Trophoblast cell (in vitro differentiated cells and primary cell): ENCODE results near the gene MTA3.

Experiments
- DNase-seq, 2 donors: peaks; one replicate each; pipeline ENCODE4 v3.0.0-alpha.2; 2016
- H2AFZ ChIP-seq: 2 replicates; pipeline ENCODE4 v1.6.1; 2013; ENCODE audit warnings: low read length, moderate library complexity, mild to moderate bottlenecking; ENCODE audit not compliant: insufficient read depth, poor library complexity
- H2AK5ac ChIP-seq: 2 replicates; pipeline ENCODE4 v1.6.1; 2013; ENCODE audit warnings: mild to moderate bottlenecking, low read length
- H2BK120ac ChIP-seq: 2 replicates; pipeline ENCODE4 v1.6.1; 2013; ENCODE audit warnings: low read length, mild to moderate bottlenecking, moderate library complexity; ENCODE audit not compliant: insufficient read depth, poor library complexity
- H2BK12ac ChIP-seq: 2 replicates; pipeline ENCODE4 v1.6.1; 2013; ENCODE audit warnings: mild to moderate bottlenecking, low read length, moderate library complexity
- H2BK5ac ChIP-seq: 2 replicates; pipeline ENCODE4 v1.6.1; 2013; ENCODE audit warnings: low read length, low read depth, moderate library complexity, mild to moderate bottlenecking; ENCODE audit not compliant: poor library complexity
- H3K14ac ChIP-seq: 2 replicates; pipeline ENCODE4 v1.6.1; 2013; ENCODE audit warnings: mild to moderate bottlenecking, low read length
- H3K18ac ChIP-seq: 2 replicates; pipeline ENCODE4 v1.6.1; 2013; ENCODE audit warnings: mild to moderate bottlenecking, low read length
- H3K23ac ChIP-seq: 2 replicates; pipeline ENCODE4 v1.6.1; 2013; ENCODE audit warnings: low read length
- H3K27ac ChIP-seq: 2 replicates; pipeline ENCODE4 v1.5.1; 2013; ENCODE audit warnings: low read depth, mild to moderate bottlenecking, inconsistent platforms, low read length, moderate library complexity
- H3K27me3 ChIP-seq: 2 replicates; pipeline ENCODE4 v1.6.1; 2013; ENCODE audit warnings: inconsistent platforms, mild to moderate bottlenecking, low read length, moderate library complexity; ENCODE audit not compliant: insufficient read depth
- H3K36me3 ChIP-seq, 2 experiments: 1 replicate in 1 of 2; 2 replicates in 1 of 2; pipeline ENCODE4 v1.6.1; 2013; ENCODE audit warnings: low read length in 2 of 2, mild to moderate bottlenecking in 2 of 2, moderate library complexity in 1 of 2; ENCODE audit not compliant: insufficient read depth in 2 of 2, control insufficient read depth in 1 of 2
- H3K4ac ChIP-seq: 2 replicates; pipeline ENCODE4 v1.6.1; 2013; ENCODE audit warnings: low read depth, mild to moderate bottlenecking, low read length, moderate library complexity
- H3K4me1 ChIP-seq, 2 experiments: 1 replicate in 1 of 2; 2 replicates in 1 of 2; pipeline ENCODE4 v1.6.1; 2013; ENCODE audit warnings: low read length in 2 of 2, mild to moderate bottlenecking in 2 of 2, moderate library complexity in 1 of 2; ENCODE audit not compliant: insufficient read depth in 2 of 2, control insufficient read depth in 1 of 2
- H3K4me2 ChIP-seq: 2 replicates; pipeline ENCODE4 v1.6.1; 2013; ENCODE audit warnings: inconsistent platforms, mild to moderate bottlenecking, low read length, moderate library complexity
- H3K4me3 ChIP-seq: 2 replicates; pipeline ENCODE4 v1.5.1; 2013; ENCODE audit warnings: mild to moderate bottlenecking, low read depth, low read length, inconsistent platforms
- H3K79me1 ChIP-seq: one replicate; pipeline ENCODE4 v1.6.1; 2013; ENCODE audit warnings: low read length
- H3K79me2 ChIP-seq: 2 replicates; pipeline ENCODE4 v1.6.1; 2013; ENCODE audit warnings: low read length, mild to moderate bottlenecking; ENCODE audit not compliant: control insufficient read depth, insufficient read depth, poor library complexity
- H3K9ac ChIP-seq: 2 replicates; pipeline ENCODE4 v1.6.1; 2013; ENCODE audit warnings: mild to moderate bottlenecking, low read length
- H3K9me3 ChIP-seq: 2 replicates; pipeline ENCODE4 v1.6.1; 2013; ENCODE audit warnings: low read depth, mild to moderate bottlenecking, control low read depth, inconsistent platforms, low read length; ENCODE audit not compliant: insufficient read depth
- H4K12ac ChIP-seq: 2 replicates; pipeline ENCODE4 v1.6.1; 2013; ENCODE audit warnings: low read depth, mild to moderate bottlenecking, low read length, moderate library complexity
- H4K8ac ChIP-seq: 2 replicates; pipeline ENCODE4 v1.6.1; 2013; ENCODE audit warnings: low read depth, mild to moderate bottlenecking, low read length, moderate library complexity
- H4K91ac ChIP-seq: one replicate; pipeline ENCODE4 v1.6.1; 2013; ENCODE audit warnings: low read depth, mild to moderate bottlenecking, low read length, moderate library complexity
- WGBS: extraction: QIAGEN DNeasy Blood & Tissue Kit; methylation state at CpG from one replicate; pipeline ENCODE4 v1.1.7; 2013; ENCODE audit warnings: missing lambda C conversion rate; ENCODE audit not compliant: insufficient read length, insufficient coverage; ENCODE audit errors: extremely low coverage; 5-methylcytosine and 5-hydroxymethylcytosine counted together

The MTA3 gene

GRCh38 chr2:42756966-42757513, 188.6 kb downstream of the MTA3 start:
- Histone ChIP-seq H2BK120ac (no peak overlapping the region), H2BK5ac (no peak overlapping the region), H2AFZ (no peak overlapping the region), H3K4ac (no peak overlapping the region), H4K91ac (no peak overlapping the region), H3K27me3 (no peaks in the 10 kb centered on the region), H3K9me3 (no peaks in the 10 kb centered on the region), H3K4me1 (peaks cover 9 to 15% of the 10 kb centered on the region in 2 experiments), H4K12ac (peak overlapping the region; percentile 7), H3K79me1 (no peaks in the 10 kb centered on the region), H4K8ac (no peak overlapping the region), H3K4me3 (no peak overlapping the region), H2BK12ac (no peak overlapping the region), H3K9ac (peak overlapping the region; percentile 36), H3K14ac (no peak overlapping the region), H2AK5ac (no peak overlapping the region), H3K27ac (no peak overlapping the region), H3K18ac (no peak overlapping the region), H3K79me2 (no peaks in the 10 kb centered on the region), H3K23ac (no peak overlapping the region), H3K36me3 (no peaks in the 10 kb centered on the region), H3K4me2 (no peak overlapping the region)
- no peak for DNase-seq
- no CpG with 5 or more reads among the region's 6 CpGs for WGBS

GRCh38 chr2:42757981-42758740, 189.7 kb downstream of the MTA3 start:
- H3K27ac ChIP-seq: no peak overlapping the region
- no peak overlapping the region for H3K23ac ChIP-seq
- H3K79me2 ChIP-seq: no peaks in the 10 kb centered on the region
- H3K79me1 ChIP-seq: no peaks in the 10 kb centered on the region
- H2BK5ac ChIP-seq: no peak overlapping the region
- H4K12ac ChIP-seq: no peak overlapping the region
- no peak overlapping the region for H3K14ac ChIP-seq
- H2AFZ ChIP-seq: no peak overlapping the region
- DNase-seq: no peak
- peaks cover 9 to 15% of the 10 kb centered on the region in 2 experiments for H3K4me1 ChIP-seq
- no peak overlapping the region for H4K8ac ChIP-seq
- H2BK120ac ChIP-seq: no peak overlapping the region
- no peak overlapping the region for H3K9ac ChIP-seq
- no peak overlapping the region for H3K4me2 ChIP-seq
- H3K36me3 ChIP-seq: no peaks in the 10 kb centered on the region
- no peak overlapping the region for H2AK5ac ChIP-seq
- no peaks in the 10 kb centered on the region for H3K9me3 ChIP-seq
- no peak overlapping the region for H3K4me3 ChIP-seq
- no peak overlapping the region for H2BK12ac ChIP-seq
- no peak overlapping the region for H4K91ac ChIP-seq
- WGBS: no CpG with 5 or more reads among the region's 4 CpGs
- no peak overlapping the region for H3K18ac ChIP-seq
- no peaks in the 10 kb centered on the region for H3K27me3 ChIP-seq
- no peak overlapping the region for H3K4ac ChIP-seq

GRCh38 chr2:42758751-42759150, 190.3 kb downstream of the MTA3 start:
- H3K27me3 ChIP-seq: no peaks in the 10 kb centered on the region
- no peak overlapping the region for H2AK5ac ChIP-seq
- no peak overlapping the region for H4K8ac ChIP-seq
- H3K4ac ChIP-seq: no peak overlapping the region
- H3K36me3 ChIP-seq: no peaks in the 10 kb centered on the region
- H3K4me3 ChIP-seq: no peak overlapping the region
- H3K79me2 ChIP-seq: no peaks in the 10 kb centered on the region
- H4K91ac ChIP-seq: no peak overlapping the region
- no peak overlapping the region for H4K12ac ChIP-seq
- no peak overlapping the region for H3K14ac ChIP-seq
- peaks cover 9 to 15% of the 10 kb centered on the region in 2 experiments for H3K4me1 ChIP-seq
- H2BK120ac ChIP-seq: no peak overlapping the region
- no CpG with 5 or more reads among the region's 1 CpG for WGBS
- H3K27ac ChIP-seq: no peak overlapping the region
- H2BK12ac ChIP-seq: no peak overlapping the region
- no peak overlapping the region for H2AFZ ChIP-seq
- no peak overlapping the region for H3K23ac ChIP-seq
- H3K4me2 ChIP-seq: no peak overlapping the region
- no peak for DNase-seq
- no peak overlapping the region for H3K9ac ChIP-seq
- H2BK5ac ChIP-seq: no peak overlapping the region
- peaks cover 2% of the 10 kb centered on the region for H3K9me3 ChIP-seq
- no peaks in the 10 kb centered on the region for H3K79me1 ChIP-seq
- H3K18ac ChIP-seq: no peak overlapping the region

- no peak overlapping the region for H3K4ac ChIP-seq
- H2AFZ ChIP-seq: no peak overlapping the region
- no peak overlapping the region for H2AK5ac ChIP-seq
- no peak overlapping the region for H2BK120ac ChIP-seq
- H3K9ac ChIP-seq: no peak overlapping the region
- peaks cover 3 to 4% of the 10 kb centered on the region in 2 experiments for H3K4me1 ChIP-seq
- no peaks in the 10 kb centered on the region for H3K36me3 ChIP-seq
- no peak for DNase-seq
- H4K12ac ChIP-seq: no peak overlapping the region
- no peak overlapping the region for H2BK12ac ChIP-seq
- no peak overlapping the region for H3K18ac ChIP-seq
- H3K9me3 ChIP-seq: peaks cover 2% of the 10 kb centered on the region
- no CpG with 5 or more reads among the region's 9 CpGs for WGBS
- no peak overlapping the region for H2BK5ac ChIP-seq
- H4K91ac ChIP-seq: no peak overlapping the region
- H3K79me1 ChIP-seq: no peaks in the 10 kb centered on the region
- H3K23ac ChIP-seq: no peak overlapping the region
- no peak overlapping the region for H3K4me2 ChIP-seq
- H3K27me3 ChIP-seq: no peaks in the 10 kb centered on the region
- no peak overlapping the region for H3K27ac ChIP-seq
- no peak overlapping the region for H3K14ac ChIP-seq
- no peak overlapping the region for H3K4me3 ChIP-seq
- no peak overlapping the region for H4K8ac ChIP-seq
- H3K79me2 ChIP-seq: no peaks in the 10 kb centered on the region
Measured at GRCh38 chr2:42761554-42761953, 193.1 kb downstream of the MTA3 start.
